NB4 (cell line): ENCODE measurements around the gene GAB2.

Experiments
- DNase-seq: peaks from one replicate; pipeline ENCODE4 v3.0.0; 2010; ENCODE audit warnings: low read depth
- H3K4me3 ChIP-seq: one replicate; pipeline ENCODE4 v1.5.1; 2011; ENCODE audit warnings: mild to moderate bottlenecking, low read depth, low read length, moderate library complexity
- CTCF ChIP-seq: IDR thresholded peaks from one replicate; pipeline ENCODE4 v1.5.1; 2012; ENCODE audit warnings: low read depth, low read length
- MYC ChIP-seq: IDR thresholded peaks from 2 replicates; pipeline ENCODE4 v1.6.1; 2011; ENCODE audit warnings: low read depth, low read length
- POLR2A ChIP-seq: IDR thresholded peaks from 2 replicates; pipeline ENCODE4 v1.6.1; 2011; ENCODE audit warnings: mild to moderate bottlenecking; ENCODE audit not compliant: insufficient read length; ENCODE audit errors: extremely low read depth
- TF ChIP-seq, protein P1 (sequence below): IDR thresholded peaks from 2 replicates; pipeline ENCODE4 v1.6.1; 2011; ENCODE audit warnings: low read depth, low read length

The GAB2 gene

GRCh38 chr11:78207532-78208256 is 209.9 kb downstream of the GAB2 start:
- TF ChIP-seq, protein P1, sequence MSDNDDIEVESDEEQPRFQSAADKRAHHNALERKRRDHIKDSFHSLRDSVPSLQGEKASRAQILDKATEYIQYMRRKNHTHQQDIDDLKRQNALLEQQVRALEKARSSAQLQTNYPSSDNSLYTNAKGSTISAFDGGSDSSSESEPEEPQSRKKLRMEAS: no peak
- TF ChIP-seq CTCF: no peak
- TF ChIP-seq POLR2A: no peak
- no peak for TF ChIP-seq MYC
- no peak for DNase-seq
- H3K4me3 ChIP-seq: no peak overlapping the region

DNA sequence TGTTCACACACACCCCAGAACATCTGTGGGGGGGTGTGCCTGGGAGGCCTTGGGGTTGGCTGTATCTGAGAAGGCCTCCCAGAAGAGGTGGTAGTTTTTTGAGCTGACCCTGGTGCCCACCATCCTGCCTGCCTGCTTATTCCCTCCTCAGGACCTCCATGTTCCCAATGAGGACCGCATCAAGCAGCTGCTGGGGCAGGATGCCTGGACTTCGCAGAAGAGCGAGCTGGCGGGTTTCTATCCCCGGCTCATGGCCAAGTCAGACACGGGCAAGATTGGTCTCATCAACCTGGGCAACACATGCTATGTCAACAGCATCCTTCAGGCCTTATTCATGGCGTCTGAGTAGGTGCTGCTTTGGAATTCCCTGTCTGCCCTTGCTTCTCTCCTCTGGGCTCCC is 211.9 kb downstream of the GAB2 start:
- TF ChIP-seq, protein P1: no peak
- TF ChIP-seq POLR2A: no peak
- DNase-seq: no peak
- no peak overlapping the region for H3K4me3 ChIP-seq

GRCh38 chr11:78205256-78205655 is 212.4 kb downstream of the GAB2 start:
- H3K4me3 ChIP-seq: no peak overlapping the region
- TF ChIP-seq CTCF (no peak), MYC (no peak), POLR2A (no peak)
- TF ChIP-seq, protein P1: no peak
- DNase-seq: no peak

DNA sequence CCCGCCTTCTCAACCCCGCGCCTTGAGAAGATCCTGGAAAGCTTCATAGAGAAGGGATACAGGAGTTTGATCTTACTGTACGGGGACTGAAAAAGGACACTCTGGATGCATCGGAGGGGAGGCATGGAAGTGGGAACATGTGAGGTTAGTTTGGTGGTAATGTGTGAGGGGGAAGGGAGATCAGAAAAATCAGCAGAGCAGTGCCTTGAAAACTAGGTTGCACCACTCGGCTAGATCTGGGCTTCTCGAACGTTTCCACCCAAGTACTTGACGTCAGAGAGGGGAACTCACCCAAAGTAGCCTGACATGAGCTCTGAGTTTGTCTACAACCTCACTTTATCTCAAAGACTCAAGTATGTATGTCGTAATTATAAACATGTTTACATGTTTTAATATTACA is 214.4 kb downstream of the GAB2 start:
- no peak overlapping the region for H3K4me3 ChIP-seq
- DNase-seq: no peak
- TF ChIP-seq, protein P1: no peak
- no peak for TF ChIP-seq CTCF
- no peak for TF ChIP-seq POLR2A
- no peak for TF ChIP-seq MYC

DNA sequence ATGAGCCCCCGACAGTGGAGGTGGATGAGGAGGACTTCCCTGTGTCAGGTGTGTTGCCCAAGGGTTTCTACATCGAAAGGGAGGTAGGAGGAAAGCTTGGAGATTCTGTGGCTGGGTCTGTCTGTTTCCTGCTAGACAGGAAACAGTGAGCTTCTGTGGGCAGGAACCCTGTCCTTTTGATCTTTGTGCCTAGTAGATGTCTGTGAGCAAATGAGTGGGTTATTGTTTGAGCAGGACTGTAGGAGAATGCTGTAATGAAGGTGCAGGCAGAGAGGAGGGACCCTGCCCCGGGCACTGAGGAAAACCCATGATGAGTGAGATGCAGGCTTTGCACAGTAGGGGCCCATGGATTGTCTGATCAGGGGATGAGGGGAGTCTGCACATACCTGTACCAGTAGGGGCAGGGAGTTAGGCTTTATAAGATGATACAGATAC is 214.9 kb downstream of the GAB2 start:
- TF ChIP-seq, protein P1: no peak
- TF ChIP-seq CTCF: no peak
- no peak for TF ChIP-seq POLR2A
- no peak for TF ChIP-seq MYC
- no peak overlapping the region for H3K4me3 ChIP-seq
- peak; percentile 48 for DNase-seq

DNA sequence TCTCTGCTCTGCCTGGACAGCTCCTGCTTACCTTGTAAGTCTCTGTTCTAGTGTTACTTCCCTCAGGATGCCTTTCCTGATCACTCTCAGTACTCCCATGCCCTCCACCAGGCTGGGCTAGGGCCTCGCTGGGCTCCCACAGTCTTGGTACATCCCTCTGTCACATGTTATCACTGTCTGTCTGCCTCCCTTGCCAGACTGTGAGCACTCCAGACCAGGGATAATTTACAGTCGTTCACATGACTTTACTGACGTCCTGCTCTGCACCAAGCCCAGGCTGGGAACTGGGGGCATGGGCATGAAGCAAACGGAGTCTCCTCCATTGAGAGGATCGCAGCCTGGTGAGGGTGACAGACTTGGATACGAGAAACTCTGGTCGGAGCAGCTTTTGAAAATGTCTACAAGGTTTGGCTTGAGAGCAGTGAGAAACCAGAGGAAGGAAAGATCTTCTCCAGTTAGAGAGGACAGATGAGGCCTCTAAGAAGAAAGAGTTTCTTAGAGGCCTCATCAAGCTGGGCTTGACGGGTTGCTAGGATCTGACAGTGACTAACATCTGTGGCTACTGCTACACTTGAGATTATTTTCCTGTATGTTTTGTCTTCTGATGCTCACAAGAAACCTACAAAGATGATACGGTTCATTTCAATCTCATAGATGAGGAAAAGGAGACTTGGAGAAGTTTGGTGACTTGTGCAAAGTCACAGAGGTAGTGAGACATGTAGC is 216.4 kb downstream of the GAB2 start:
- no peak for TF ChIP-seq MYC
- TF ChIP-seq POLR2A: no peak
- no peak for TF ChIP-seq CTCF
- TF ChIP-seq, protein P1: no peak
- H3K4me3 ChIP-seq: no peak overlapping the region
- DNase-seq: no peak
